SK-N-MC (cell line): Measurements from ENCODE around the gene DNAH17.

Experiments used
- DNase-seq: peaks from one replicate; pipeline ENCODE4 v3.0.0-alpha.2; 2011; ENCODE audit warnings: low read depth, low spot score
- H3K27ac ChIP-seq: fragments of 200-600 bp; sonication (generic); 2 replicates; pipeline ENCODE4 v1.5.1; 2016; ENCODE audit warnings: mixed run types
- H3K36me3 ChIP-seq: fragments of 200-600 bp; sonication (generic); 2 replicates; pipeline ENCODE4 v1.6.1; 2017; ENCODE audit warnings: antibody characterized with exemption, low read length, mixed read lengths; ENCODE audit not compliant: insufficient read depth
- H3K4me3 ChIP-seq: fragments of 200-600 bp; sonication (generic); 2 replicates; pipeline ENCODE4 v1.5.1; 2016
- H3K9ac ChIP-seq: fragments of 200-600 bp; sonication (generic); 2 replicates; pipeline ENCODE4 v1.8.0; 2017; ENCODE audit warnings: mixed run types, mixed read lengths; ENCODE audit not compliant: insufficient read length
- H3K9me3 ChIP-seq: fragments of 200-600 bp; sonication (generic); 2 replicates; pipeline ENCODE4 v1.6.1; 2017; ENCODE audit warnings: low read depth, mild to moderate bottlenecking, antibody characterized with exemption, low read length, moderate library complexity, mixed read lengths
- EZH2 ChIP-seq: fragments of 200-600 bp; sonication (generic); IDR thresholded peaks from one replicate; pipeline ENCODE4 v1.6.1; 2017; ENCODE audit warnings: antibody characterized with exemption
- FOXP2 ChIP-seq: optimal IDR thresholded peaks from 2 replicates; pipeline ENCODE3; 2011; ENCODE audit warnings: mild to moderate bottlenecking, moderate library complexity; ENCODE audit not compliant: insufficient read depth; ENCODE audit errors: extremely low read length, control extremely low read depth
- POLR2AphosphoS5 ChIP-seq: IDR thresholded peaks from 2 replicates; pipeline ENCODE4 v1.6.1; 2012; ENCODE audit warnings: mild to moderate bottlenecking, low read depth, low read length, borderline replicate concordance

Gene DNAH17

DNA sequence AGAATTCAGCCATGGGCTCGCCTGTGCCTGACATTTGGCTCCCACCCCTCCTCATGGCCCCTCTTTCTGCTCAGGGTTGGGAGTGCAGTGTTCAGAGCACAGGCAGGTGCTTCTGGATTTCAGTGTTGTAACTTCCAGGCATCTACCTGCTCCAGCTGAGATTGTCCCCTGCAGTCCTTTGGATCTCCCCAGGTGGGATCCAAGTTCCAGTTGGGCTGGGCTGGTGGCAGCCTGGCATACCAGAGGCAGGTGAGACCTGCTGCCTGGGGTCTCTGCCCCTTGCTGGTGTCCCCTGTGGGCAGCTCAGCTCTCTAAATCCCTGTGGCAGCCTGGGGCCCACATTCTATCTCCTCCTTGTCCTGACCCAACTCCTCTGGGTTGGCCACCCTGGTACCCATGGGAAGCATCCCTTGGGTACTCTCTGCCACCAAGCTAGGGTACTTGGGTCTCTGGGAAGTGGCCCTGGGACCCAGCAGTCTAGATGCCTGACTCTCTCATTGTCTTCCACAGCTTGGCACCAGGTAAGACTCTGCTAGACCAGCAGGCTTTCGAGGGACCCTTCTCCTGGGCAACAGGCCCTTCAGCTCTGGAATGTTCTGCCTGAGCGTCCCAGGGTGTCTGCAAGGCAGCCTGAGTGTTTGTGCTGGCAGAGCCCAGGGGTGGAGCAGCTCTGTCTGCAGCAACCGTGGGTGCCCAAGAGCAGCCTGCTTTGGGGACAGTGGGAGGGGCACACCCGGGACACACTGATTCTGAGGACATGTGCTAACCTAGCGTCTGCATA is 42.5 kb downstream of the DNAH17 start:
- Histone ChIP-seq H3K9me3 (no peaks in the 10 kb centered on the region), H3K36me3 (no peaks in the 10 kb centered on the region), H3K4me3 (no peak overlapping the region), H3K9ac (no peak overlapping the region), H3K27ac (no peak overlapping the region)
- TF ChIP-seq POLR2AphosphoS5 (no peak), FOXP2 (no peak), EZH2 (no peak)
- DNase-seq, result no peak

DNA sequence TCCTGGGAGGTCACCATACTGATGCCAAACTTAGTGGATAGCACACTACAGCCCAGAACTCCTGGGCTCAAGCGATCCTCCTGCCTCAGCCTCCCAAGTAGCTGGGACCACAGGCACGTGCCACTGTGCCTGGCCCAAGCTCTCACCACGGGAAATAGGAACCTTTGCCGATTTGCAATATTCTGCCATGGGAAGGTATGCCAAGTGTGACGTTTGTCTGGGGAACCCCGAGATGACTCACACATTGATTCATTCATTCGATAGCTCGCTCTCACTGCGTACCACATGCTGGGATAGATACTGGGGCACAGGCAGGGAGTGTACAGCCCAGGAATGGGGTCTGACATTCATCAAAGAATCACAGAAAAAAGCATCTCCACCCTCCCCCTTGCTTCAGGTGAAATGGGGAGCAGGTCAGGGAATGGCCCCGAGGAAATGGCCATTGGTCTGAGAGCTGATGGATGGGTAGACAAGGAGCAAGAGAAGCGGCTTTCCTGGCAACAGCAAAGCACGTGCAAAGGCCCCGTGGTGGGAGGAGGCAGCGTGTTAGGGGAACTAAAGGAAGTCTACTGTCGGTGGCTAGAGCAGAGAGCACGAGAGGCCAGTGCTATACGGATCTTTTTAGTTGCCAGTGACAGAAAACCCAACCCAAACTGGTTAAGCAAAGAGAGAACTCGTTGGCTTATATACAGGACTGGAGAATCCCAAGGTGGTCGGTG is 44.1 kb downstream of the DNAH17 start:
- H3K27ac ChIP-seq, result no peak overlapping the region
- H3K4me3 ChIP-seq, result no peak overlapping the region
- TF ChIP-seq POLR2AphosphoS5 (no peak), EZH2 (no peak), FOXP2 (no peak)
- H3K9ac ChIP-seq, result no peak overlapping the region
- H3K9me3 ChIP-seq, result no peaks in the 10 kb centered on the region
- DNase-seq, result no peak
- no peaks in the 10 kb centered on the region for H3K36me3 ChIP-seq

- TF ChIP-seq EZH2, result no peak
- TF ChIP-seq FOXP2, result no peak
- TF ChIP-seq POLR2AphosphoS5, result no peak
- no peak overlapping the region for H3K27ac ChIP-seq
Observed at GRCh38 chr17:78532311-78532710, 44.9 kb downstream of the DNAH17 start.

DNA sequence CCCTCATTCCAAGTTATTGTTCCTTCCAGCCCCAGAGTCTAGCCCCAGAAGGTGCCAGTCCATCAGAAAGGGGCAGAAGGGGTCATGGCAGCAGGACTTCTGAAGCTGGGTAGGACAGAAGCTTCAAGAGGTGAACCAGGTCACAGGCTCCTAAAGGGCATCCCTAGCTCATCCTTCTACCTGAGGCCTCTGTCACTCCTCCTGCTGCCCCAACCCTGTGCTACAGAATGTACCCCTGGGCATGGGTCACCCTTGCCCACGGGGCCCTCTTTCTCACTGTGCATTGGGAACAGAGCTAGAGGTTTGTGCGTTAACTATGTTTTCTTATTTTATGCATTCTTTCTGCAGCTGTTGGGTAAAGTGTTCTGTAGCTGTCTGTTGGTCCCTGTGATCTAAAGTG is 46.5 kb downstream of the DNAH17 start:
- no peak for TF ChIP-seq FOXP2
- TF ChIP-seq POLR2AphosphoS5, result no peak
- TF ChIP-seq EZH2, result no peak
- no peak overlapping the region for H3K4me3 ChIP-seq

More at GRCh38 chr17:78532311-78532710, 44.9 kb downstream of the DNAH17 start:
- Histone ChIP-seq H3K9me3 (no peaks in the 10 kb centered on the region), H3K9ac (no peak overlapping the region), H3K36me3 (no peaks in the 10 kb centered on the region), H3K4me3 (no peak overlapping the region)
- no peak for DNase-seq

DNA sequence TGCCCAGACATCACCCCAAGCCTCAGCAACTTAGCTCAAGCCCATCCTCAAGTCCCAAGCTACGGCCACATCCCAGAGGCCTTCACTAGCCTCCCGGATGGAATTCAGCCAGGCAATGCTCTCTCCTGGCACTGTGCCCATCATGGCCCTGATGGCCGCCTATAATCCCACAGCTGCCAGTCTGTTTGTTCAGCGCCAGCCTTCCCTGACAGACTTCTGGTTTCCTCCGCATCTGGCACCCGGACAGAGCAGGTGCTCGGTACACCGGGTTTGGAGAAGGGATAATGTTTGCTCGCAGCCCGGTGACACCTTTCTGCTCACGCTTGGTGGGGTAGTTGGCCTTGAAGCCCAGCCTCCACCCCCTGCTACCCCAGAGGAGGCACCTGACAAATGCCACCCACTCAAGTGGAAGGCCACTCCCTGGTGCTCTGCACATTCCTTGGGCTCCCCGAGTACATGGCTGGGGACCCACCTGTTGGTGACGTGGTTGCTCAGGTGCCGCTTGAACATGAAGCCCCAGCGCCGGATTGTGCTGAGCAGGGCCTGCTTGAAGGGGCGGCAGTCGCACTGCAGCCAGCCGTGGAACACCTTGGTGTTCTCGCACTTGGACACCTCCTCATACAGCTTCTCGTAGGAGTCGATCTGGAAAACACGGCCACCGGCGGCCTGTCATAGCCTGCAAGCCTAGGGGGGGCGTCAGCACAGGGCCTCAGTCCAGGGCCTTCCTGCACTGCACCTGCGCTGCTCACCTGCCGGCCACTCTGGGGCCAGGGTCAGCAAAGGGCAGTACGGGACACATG is 47.1 kb downstream of the DNAH17 start:
- no peak for DNase-seq
- Histone ChIP-seq H3K9me3 (no peaks in the 10 kb centered on the region), H3K27ac (no peak overlapping the region), H3K36me3 (no peaks in the 10 kb centered on the region), H3K9ac (no peak overlapping the region), H3K4me3 (no peak overlapping the region)
- TF ChIP-seq FOXP2, result no peak
- TF ChIP-seq EZH2, result no peak

More for the DNA sequence above, 46.5 kb downstream of the DNAH17 start:
- Histone ChIP-seq H3K9me3 (no peaks in the 10 kb centered on the region), H3K36me3 (no peaks in the 10 kb centered on the region), H3K27ac (no peak overlapping the region), H3K9ac (no peak overlapping the region)
- no peak for DNase-seq

DNA sequence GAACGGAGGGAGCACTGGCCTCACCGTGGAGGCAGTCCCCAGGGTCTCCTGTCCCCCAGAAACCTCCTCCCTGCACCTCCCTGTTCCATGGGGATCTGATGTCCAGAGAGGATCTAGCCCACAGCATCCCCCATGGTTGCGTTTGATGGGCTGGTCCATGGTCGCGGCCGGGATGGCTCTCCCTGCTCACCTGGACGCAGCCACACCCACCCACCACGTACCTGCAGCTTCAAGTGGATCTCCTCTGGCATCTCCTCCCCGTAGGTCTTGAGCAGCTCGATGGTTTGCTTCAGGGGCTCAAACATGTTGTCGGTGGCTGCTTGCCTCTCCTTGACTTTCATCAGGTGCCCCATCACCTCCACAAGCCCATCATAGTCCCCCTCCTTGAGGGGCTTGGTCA is 47.9 kb downstream of the DNAH17 start:
- TF ChIP-seq POLR2AphosphoS5, result no peak
- no peak for TF ChIP-seq EZH2
- TF ChIP-seq FOXP2, result no peak
- no peak overlapping the region for H3K27ac ChIP-seq

DNA sequence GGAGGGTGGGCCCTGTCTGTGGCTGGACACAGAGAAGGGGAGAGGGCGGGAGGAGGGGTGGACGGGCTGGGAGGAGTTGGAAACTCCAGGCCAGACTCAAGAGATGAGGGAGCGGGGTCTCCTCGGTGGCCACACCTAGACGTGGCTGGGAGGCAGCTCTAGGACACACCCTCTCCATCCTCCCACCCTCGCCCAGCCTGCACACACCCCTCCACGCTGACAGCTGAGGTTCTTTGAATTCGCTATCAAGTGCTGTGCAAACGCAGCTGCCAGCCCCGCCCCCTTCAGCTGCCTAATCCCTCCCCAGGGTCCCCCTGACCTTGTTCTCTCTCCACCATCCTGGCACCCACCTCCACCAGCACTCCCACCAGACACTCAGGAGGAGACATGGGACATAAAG is 48.7 kb downstream of the DNAH17 start:
- Histone ChIP-seq H3K9me3 (no peaks in the 10 kb centered on the region), H3K9ac (no peak overlapping the region), H3K36me3 (no peaks in the 10 kb centered on the region), H3K27ac (no peak overlapping the region), H3K4me3 (no peak overlapping the region)
- TF ChIP-seq POLR2AphosphoS5 (no peak), EZH2 (no peak), FOXP2 (no peak)
- no peak for DNase-seq

More for the DNA sequence above, 47.9 kb downstream of the DNAH17 start:
- Histone ChIP-seq H3K36me3 (no peaks in the 10 kb centered on the region), H3K9me3 (no peaks in the 10 kb centered on the region), H3K9ac (no peak overlapping the region), H3K4me3 (no peak overlapping the region)
- DNase-seq, result no peak

DNA sequence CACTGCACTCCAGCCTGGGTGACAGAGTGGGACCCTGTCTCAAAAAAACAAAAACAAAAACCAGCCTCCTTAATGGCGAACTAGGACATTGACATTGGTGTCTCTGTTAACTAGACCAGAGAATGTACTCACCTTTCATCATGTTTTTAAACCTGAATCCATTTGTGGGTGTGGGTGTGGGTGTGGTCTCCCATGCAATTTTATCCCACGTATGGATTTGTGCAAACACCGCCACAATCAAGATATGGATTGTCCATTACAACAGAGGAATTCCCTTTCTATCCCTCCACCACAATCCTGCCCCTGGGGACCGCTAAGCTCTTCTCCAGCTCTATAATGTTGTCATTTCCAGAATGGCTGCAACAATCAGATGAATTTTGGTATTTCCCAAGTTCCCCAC is 49.9 kb downstream of the DNAH17 start:
- TF ChIP-seq POLR2AphosphoS5 (no peak), FOXP2 (no peak), EZH2 (no peak)
- no peaks in the 10 kb centered on the region for H3K36me3 ChIP-seq
- H3K9ac ChIP-seq, result no peak overlapping the region
- H3K4me3 ChIP-seq, result no peak overlapping the region
- no peak for DNase-seq
- no peaks in the 10 kb centered on the region for H3K9me3 ChIP-seq
- no peak overlapping the region for H3K27ac ChIP-seq
